ENCODE data around the gene OR8B4.
"Not testable (repeated sequence)": the region's sequence is repeated elsewhere in the genome, so short reads cannot be mapped to it uniquely, and the experiment has no call there.

The OR8B4 gene

DNA sequence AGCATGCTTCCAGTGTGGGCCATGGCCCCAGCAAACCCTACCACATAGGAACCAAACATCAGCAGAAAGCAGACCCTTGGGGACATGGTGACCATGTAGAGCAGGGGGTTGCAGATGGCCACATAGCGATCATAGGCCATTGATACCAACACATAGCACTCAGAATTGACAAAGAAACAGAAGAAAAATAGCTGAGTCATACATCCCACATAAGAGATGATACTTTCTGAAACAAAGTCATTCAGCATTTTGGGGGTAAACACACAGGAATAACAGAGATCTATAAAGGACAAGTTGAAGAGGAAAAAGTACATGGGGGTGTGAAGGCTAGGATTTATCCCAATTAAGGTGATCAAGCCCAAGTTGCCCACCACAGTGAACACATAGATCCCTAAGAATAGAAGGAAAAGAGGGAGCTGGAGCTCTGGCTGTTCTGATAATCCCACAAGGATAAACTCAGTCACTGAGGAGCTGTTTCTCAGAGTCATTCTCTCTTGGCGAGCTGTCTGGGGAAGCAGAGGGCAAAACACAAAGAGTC, at the start of gene OR8B4:
TSS of gene OR8B4 (minus strand) at position 488 of the 538 bp plus-strand sequence. CDS start at position 488, 0 bp downstream.
- DNase-seq (ENCODE audit: low spot score) = no peak

GRCh38 chr11:124474079-124474478, 49.4 kb upstream of the OR8B4 start:
- no peak for DNase-seq (ENCODE audit: low spot score)

GRCh38 chr11:124473476-124473875, 48.8 kb upstream of the OR8B4 start:
- DNase-seq (ENCODE audit: low spot score) = no peak

DNA sequence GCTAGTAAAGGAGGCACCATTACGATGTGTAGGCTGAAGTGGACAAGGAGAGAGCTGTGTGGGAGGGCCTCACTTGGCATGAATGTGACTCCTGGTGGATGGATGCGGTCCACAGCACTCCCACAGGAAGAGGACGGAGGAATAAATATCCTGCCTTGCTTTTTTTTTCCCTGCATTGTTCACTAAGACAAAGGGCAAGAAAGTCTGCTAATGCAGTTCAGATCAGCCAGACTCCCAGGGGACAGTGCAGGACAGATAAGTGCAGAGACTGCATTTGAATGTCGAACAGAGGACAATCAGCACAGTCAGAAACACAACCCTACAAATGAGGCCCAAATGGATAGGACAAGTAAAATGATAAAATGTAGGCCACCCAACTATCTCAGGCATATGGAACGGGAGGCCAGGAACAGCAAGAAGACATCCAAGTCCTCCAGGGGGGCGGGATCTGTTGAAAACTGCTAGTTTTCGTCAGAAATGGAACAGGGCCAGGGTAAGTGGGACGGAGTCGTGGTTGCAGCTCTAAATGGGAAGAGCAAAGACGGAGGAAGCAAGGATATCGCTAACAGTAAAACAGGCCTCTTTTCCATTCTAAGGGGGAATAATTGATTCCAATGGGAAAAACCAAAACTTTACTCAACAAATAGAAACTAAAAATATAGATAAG, 46.0 kb upstream of the OR8B4 start:
- DNase-seq (ENCODE audit: low spot score) = no peak

DNA sequence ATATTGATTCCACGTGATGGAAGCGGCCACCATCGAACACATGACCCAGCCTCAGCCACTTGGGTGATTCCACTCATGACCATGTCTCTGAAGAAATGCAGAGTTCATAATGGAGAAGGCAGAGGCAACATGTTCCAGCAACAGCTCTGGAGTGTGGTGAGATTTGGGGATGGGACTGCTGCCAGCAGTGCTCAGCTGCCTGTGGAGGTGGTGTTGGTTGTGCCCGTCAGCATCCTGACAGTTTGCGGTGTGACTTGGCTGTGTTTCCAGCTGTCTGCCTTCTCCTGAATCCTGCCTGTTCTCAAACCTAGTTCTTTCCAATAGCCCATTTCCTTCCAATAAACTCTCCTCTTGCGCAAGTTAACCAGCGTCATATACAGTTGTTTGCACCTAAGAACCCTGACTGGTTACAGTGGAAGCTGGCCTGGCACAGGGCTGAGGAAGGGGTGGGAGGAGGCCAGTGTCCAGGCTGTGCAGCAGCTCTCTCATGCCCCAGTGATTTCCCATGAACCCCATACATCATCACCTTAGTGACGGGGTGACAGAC, 42.8 kb upstream of the OR8B4 start:
- DNase-seq (ENCODE audit: low spot score) = no peak

DNA sequence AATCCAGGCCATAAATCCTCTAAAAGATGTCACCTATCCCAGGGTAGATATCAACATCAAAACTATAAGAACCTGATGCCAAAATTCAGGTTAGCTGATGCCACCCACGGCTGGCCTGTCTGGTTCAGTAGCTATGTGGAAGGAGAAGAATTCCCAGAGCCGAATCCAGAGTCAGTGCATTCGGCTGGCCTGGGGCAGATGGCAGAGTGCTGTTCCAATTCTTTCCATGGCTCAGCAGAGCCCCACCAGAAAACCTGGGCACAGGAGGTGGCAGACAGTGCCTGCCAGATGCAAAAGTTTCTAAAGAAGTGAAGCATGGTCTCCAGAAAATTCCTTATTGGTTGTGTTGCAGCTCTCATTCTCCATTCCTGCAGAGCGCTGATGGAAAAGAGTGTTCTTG, 40.7 kb upstream of the OR8B4 start:
- no peak for DNase-seq (ENCODE audit: low spot score)

GRCh38 chr11:124463990-124464389, 39.3 kb upstream of the OR8B4 start:
- no peak for DNase-seq (ENCODE audit: low spot score)

GRCh38 chr11:124463324-124463723, 38.7 kb upstream of the OR8B4 start:
- DNase-seq (ENCODE audit: low spot score) = no peak

DNA sequence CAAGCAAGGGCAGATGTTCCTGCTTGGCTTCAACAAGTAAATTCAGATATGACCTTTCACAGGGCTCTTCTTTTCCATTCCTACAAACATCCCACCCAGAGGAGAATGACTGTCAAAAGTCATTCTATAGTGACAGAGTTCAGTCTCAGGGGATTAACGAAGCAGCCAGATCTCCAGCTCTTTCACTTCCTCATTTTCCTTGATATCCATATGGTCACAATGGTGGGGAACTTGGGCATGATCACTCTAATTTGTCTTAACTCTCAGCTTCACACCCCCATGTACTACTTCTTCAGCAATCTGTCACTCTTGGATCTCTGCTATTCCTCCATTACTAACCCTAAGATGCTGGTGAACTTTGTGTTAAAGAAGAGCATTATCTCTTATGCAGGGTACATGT, 35.8 kb upstream of the OR8B4 start:
- DNase-seq (ENCODE audit: low spot score) = no peak

DNA sequence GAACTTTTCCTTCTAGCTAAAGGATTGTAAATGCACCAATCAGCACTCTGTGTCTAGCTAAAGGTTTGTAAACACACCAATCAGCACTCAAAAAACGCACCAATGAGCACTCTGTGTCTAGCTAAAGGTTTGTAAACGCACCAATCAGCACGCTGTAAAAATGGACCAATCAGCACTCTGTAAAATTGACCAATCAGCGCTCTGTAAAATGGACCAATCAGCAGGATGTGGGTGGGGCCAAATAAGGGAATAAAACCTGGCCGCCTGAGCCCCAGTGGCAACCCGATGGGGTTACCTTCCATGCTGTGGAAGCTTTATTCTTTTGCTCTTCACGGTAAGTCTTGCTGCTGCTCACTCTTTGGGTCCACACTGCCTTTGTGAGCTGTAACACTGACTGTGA, 34.7 kb upstream of the OR8B4 start:
- DNase-seq (ENCODE audit: low spot score) = not testable (repeated sequence)

DNA sequence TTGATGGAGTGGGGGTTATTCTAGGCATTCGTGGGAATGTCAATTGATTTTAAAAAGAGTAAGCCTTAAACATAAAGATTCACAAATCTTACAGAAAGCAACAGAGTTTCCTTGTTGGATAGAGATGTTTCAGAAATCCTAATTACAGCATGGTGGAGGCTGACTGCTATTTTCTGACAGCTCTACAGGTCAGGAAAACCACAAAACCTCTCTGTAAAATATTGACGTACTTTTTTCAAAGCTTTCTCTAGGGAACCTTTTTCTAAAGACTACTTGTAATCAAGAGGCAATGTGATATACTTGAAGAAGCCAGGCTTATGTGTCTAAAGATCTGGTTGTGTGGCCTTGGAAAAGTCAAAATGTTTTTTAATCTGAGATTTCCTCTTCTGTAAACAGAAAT, 29.9 kb upstream of the OR8B4 start:
- DNase-seq (ENCODE audit: low spot score) = no peak

DNA sequence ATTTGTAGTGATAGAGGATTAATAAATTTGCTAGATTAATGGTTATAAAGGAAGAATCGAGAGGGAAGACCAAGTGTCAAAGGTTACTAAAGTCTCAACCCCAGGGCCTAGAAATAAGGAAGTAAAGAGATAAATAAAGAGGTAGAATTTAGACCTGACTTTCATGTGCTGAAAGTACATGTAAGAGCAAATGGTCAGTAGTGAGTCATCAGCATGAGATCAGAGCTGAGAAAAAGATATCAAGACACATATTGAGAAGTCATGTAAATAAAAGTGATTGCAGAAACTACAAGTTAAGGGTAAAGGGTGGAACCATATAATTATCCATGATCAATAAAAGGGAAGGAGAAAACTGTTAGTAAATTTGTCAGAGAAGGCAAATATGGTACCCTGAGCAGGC, 22.2 kb upstream of the OR8B4 start:
- no peak for DNase-seq (ENCODE audit: low spot score)

DNA sequence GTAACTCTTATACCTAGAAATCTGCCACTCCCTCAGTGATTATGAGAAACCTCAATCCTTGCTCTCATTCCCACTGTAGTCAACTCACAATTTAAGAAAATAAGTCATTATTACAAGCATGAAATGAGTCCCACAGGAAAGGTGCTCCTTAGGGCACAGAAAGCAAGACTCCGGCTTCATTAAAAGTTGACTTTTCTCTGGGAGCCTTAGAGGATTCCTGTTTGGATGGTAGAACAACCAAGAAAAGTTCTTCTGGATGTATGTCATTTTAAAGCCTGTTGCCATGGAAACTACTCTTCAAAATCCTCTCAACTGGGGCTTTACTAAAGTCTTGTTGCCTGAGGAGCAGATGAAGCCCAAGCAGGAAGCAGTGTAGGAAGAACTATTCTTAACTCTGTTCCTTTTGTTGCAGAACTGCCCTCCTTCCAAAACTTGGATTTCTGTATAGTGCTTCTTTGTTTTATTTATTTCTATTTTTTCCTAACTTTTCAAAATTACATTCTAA, 21.0 kb upstream of the OR8B4 start, which contains the start of gene OR8B8:
TSS of gene OR8B8 (minus strand) at position 51 of the 505 bp plus-strand sequence. CDS start 4,611 bp downstream, outside the sequence.
- no peak for DNase-seq (ENCODE audit: low spot score)

- no peak for DNase-seq (ENCODE audit: low spot score)
Measured at GRCh38 chr11:124442847-124443246, 18.2 kb upstream of the OR8B4 start.

- DNase-seq (ENCODE audit: low spot score) = no peak
Measured at GRCh38 chr11:124442442-124442841, 17.8 kb upstream of the OR8B4 start.

DNA sequence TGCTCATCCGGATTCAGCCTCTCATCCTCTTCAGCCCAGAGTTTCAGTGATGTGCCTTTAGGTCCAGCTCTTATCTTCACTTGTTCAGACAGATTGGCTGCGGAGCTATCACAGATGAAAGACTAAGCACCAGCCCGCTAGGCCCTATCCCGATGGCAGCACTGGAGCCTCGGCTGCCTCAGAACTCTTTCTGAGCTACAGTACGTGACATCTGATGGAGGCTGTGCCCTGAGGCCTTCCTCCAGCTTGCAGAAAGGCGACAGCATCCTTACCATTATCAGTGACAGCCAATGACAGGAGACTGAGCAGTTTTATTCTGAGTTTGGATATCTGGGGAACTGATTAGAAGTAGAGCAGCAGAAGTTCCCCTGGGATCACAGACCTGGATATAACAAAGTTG, 16.8 kb upstream of the OR8B4 start:
- DNase-seq (ENCODE audit: low spot score) = no peak

GRCh38 chr11:124441081-124441480, 16.4 kb upstream of the OR8B4 start:
- DNase-seq (ENCODE audit: low spot score) = no peak

GRCh38 chr11:124440608-124441007, 15.9 kb upstream of the OR8B4 start:
- no peak for DNase-seq (ENCODE audit: low spot score)

DNA sequence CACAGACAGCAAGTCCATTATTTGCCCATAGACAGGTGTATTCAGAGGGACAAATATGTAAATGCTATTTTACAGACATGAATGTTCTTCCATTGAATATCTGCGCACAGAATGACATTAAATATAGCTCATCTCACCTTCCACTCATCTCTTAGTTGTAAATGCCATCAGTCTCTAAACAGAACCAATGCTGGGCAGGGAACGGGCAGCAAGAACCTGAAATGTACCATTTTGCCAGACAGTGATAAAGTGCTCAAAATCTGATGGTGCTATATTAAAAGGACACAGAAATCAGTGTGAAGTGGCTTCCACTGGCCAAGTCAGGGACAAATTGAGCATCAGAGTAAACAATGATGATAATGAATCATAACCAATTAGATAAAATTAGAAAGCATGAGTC, 10.0 kb upstream of the OR8B4 start:
- DNase-seq (ENCODE audit: low spot score) = no peak

DNA sequence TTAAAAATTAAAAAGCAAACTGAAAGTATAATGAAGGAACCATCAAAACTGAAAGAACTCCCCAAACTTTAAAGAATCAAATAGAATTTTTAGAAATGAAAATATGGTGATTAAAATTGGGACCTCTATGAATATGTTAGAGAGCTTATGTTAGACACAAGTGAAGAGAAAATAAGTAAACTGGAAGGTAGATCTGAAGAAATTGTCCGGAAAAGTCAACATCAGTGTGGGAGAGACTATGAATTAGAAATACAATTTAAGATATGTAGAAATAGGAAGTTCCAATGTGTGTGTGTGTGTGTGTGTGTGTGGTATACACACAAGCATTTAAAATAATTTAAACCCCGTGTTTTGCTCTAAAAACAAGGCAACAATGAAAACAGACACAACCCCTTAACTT, 4.9 kb upstream of the OR8B4 start:
- no peak for DNase-seq (ENCODE audit: low spot score)

GRCh38 chr11:124421043-124421442, 3.6 kb downstream of the OR8B4 start:
- DNase-seq (ENCODE audit: low spot score) = no peak

DNA sequence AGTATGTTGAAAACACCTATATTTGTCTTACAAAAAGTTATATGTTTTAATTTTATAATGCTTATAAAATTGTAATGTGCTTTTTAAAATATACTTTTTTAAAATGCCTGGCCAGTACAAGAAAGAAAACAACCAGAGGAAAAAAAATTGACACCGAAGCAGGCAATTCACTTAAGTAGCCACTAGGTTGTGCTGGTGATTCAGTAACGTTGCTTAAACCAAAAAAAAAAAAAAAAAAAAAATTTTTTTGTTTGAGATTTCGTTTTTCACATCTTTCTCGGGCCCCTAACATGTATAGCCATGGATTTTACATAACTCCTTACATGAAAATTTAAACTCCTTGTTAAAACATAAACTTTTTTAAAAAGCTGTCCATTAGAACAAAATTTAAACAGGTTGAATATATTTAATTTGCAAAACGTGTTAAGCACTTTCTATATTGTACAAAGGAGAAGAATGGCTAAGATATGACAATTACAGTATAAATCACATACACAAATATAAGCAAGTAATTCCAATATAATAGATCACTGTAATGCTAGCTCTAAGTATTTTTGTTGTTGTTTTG, 9.2 kb downstream of the OR8B4 start:
- no peak for DNase-seq (ENCODE audit: low spot score)

DNA sequence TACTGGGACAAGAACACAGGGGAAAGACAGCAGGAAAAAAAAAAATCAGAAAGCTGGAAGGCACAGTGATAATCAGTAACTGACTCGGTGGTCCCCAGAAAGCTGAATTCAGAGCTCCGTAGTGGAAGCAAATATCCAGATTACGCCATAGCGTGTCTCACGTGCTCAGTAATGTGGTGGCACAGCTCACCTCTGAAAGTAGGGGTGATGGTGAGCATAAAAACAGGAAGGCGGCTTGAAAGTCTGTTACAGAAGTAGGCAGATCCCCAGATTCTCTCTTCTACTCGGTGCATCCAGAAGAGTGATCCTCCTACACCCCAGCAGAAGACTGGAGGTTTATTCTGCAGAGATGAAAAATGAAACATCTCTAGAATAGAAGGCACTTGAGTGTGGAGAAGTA, 14.8 kb downstream of the OR8B4 start:
- DNase-seq (ENCODE audit: low spot score) = no peak
